ENCODE results near the gene FOXP1. TPM values are rescaled to one million over a fixed set of nuclear protein-coding genes. Genes with fewer than 3 reads are reported as not detected.

The FOXP1 gene
- total and polyA plus RNA-seq, 7 experiments from 2014 or later, result 104 to 537 (median 444) TPM

DNA sequence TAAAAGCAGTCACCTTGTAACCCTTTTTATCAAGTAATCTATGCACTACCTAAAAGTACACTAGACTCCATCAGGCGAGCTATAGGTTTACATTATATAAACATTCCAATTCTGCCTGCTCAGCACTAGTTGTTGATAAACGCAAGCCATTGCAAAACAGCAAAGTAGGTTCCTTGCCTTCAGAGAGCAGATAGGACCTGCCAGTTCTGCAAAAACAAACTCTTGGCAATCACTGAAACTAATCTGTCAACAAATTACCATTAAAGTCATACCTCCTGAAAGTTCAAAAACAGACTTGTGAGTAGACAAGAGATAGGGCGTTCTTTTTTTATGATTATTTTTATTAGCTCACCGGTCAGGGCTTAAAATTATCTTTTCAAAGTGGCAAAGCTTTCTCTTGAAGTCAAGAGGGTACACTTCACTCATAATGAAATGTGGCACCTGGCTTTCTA, 392.5 kb downstream of the FOXP1 start:
- H3K36me3 Mint-ChIP-seq, result peaks cover 2 to 52% (median 35%) of the 10 kb centered on the region in 5 donors

DNA sequence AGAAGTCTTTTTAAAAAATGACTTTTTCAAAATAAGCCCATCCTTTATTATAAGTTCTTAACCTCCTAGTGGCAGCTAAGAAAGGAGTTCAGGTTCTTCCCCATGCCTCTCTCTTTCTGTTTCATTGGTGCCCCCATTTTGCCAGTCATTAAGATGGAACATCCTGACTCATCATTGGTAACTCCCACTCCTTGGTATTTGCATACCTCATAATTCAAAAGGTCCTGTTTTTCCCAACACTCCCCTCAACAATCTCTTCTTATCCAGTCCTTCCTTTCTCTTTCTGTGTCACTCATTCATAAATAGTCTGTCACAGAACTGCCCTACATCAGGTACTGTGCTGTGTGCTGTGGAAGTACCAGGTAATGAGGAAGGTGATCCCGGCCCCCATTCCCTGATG, 394.0 kb downstream of the FOXP1 start:
- H3K4me1 Mint-ChIP-seq, result peaks cover 24 to 91% (median 83%) of the 10 kb centered on the region in 7 donors
- H3K27ac ChIP-seq (ENCODE audit: low read depth, low read length), result no peak overlapping the region
- POLR2A ChIA-PET, result interaction anchor here (0.6 to 1.7 kb wide), 3 partner anchors 61 to 296 kb away, joined by 3 to 4 read pairs (median 4); no protein-coding TSS in a partner anchor

More for the DNA sequence above, 392.5 kb downstream of the FOXP1 start:
- Histone ChIP-seq H3K9me3 (ENCODE audit: control insufficient read depth in 2 of 3, low read length in 3 of 3) (no peaks in the 10 kb centered on the region), H3K4me3 (ENCODE audit: low read length) (no peak overlapping the region), H3K4me1 (ENCODE audit: control insufficient read depth in 2 of 2, insufficient read depth in 2 of 2, low read length in 2 of 2) (peaks cover 0 to 5% of the 10 kb centered on the region in 2 donors), H3K27ac (ENCODE audit: low read depth, low read length) (no peak overlapping the region), H3K36me3 (ENCODE audit: control insufficient read depth in 2 of 3, insufficient read depth in 3 of 3, low read length in 3 of 3) (peaks cover 0 to 16% (median 0%) of the 10 kb centered on the region in 3 experiments), H3K27me3 (ENCODE audit: control insufficient read depth in 2 of 2, insufficient read depth in 2 of 2, low read length in 2 of 2) (no peaks in the 10 kb centered on the region)
- ChIA-PET CTCF (no interaction called here), POLR2A (no interaction called here)
- peak overlapping the region in 8 of 9 donors; percentile 18 to 78 (median 64) for H3K27ac Mint-ChIP-seq
- H3K4me1 Mint-ChIP-seq, result peaks cover 18 to 89% (median 84%) of the 10 kb centered on the region in 7 donors
- DNase-seq (no peak), ATAC-seq (no peak)
- intact Hi-C loops (cut with micrococcal nuclease), result no loop called here
- peak overlapping the region in 1 of 10 donors; percentile 7 for H3K4me3 Mint-ChIP-seq
- no peaks in the 10 kb centered on the region for H3K27me3 Mint-ChIP-seq
- peaks cover 0 to 2% (median 0%) of the 10 kb centered on the region in 11 donors for H3K9me3 Mint-ChIP-seq

DNA sequence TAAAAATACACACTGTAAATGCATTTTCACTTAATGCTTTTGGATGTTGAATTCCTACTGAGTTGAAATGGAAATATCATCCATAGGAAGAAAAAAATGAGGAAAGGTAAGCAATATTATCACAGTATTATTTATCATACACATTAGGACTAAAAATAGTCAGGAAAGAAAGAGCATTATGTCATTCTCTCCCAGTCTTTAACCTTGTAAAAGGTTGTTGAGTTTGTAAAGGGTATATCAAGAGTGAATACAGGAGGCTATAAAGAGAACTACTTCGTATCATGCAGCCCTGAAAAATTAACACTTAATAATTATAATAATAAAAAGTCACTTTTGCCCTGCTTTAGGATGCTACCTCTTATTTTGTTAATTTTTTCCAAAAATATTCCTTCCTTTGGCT, 395.8 kb downstream of the FOXP1 start:
- DNase-seq, result no peak
- H3K4me3 Mint-ChIP-seq, result no peak overlapping the region
- H3K36me3 Mint-ChIP-seq, result peaks cover 4 to 46% (median 40%) of the 10 kb centered on the region in 5 donors
- H3K36me3 ChIP-seq (ENCODE audit: control insufficient read depth in 2 of 3, insufficient read depth in 3 of 3, low read length in 3 of 3), result peaks cover 0 to 31% (median 0%) of the 10 kb centered on the region in 3 experiments
- H3K4me1 Mint-ChIP-seq, result peaks cover 16 to 82% (median 75%) of the 10 kb centered on the region in 7 donors
- H3K4me1 ChIP-seq (ENCODE audit: control insufficient read depth in 2 of 2, insufficient read depth in 2 of 2, low read length in 2 of 2), result peaks cover 0 to 5% of the 10 kb centered on the region in 2 donors
- ATAC-seq, result no peak
- CTCF ChIA-PET, result no interaction called here
- no peaks in the 10 kb centered on the region for H3K27me3 Mint-ChIP-seq
- no peaks in the 10 kb centered on the region for H3K9me3 ChIP-seq (ENCODE audit: control insufficient read depth in 2 of 3, low read length in 3 of 3)
- POLR2A ChIA-PET, result no interaction called here
- no peaks in the 10 kb centered on the region for H3K27me3 ChIP-seq (ENCODE audit: control insufficient read depth in 2 of 2, insufficient read depth in 2 of 2, low read length in 2 of 2)
- peak overlapping the region in 4 of 9 donors; percentile 43 to 78 (median 66) for H3K27ac Mint-ChIP-seq
- H3K27ac ChIP-seq (ENCODE audit: low read depth, low read length), result no peak overlapping the region
- no peak overlapping the region for H3K4me3 ChIP-seq (ENCODE audit: low read length)
- H3K9me3 Mint-ChIP-seq, result peaks cover 0 to 2% (median 0%) of the 10 kb centered on the region in 11 donors
- intact Hi-C loops (cut with micrococcal nuclease), result loop anchor here in 1 of 2 donors (2.0 kb wide), 1 partner anchor 15 kb away; no protein-coding TSS in a partner anchor

More for the DNA sequence above, 394.0 kb downstream of the FOXP1 start:
- Mint-ChIP-seq H3K27me3 (no peaks in the 10 kb centered on the region), H3K4me3 (peak overlapping the region in 1 of 10 donors; percentile 24), H3K36me3 (peaks cover 4 to 52% (median 41%) of the 10 kb centered on the region in 5 donors), H3K27ac (peak overlapping the region in 8 of 9 donors; percentile 17 to 78 (median 67)), H3K9me3 (peaks cover 0 to 2% (median 0%) of the 10 kb centered on the region in 11 donors)
- no peaks in the 10 kb centered on the region for H3K27me3 ChIP-seq (ENCODE audit: control insufficient read depth in 2 of 2, insufficient read depth in 2 of 2, low read length in 2 of 2)
- CTCF ChIA-PET, result no interaction called here
- ATAC-seq (no peak), DNase-seq (no peak)
- intact Hi-C loops (cut with micrococcal nuclease), result loop anchor here in 1 of 2 donors (2.0 kb wide), 1 partner anchor 13 kb away; no protein-coding TSS in a partner anchor
- H3K4me1 ChIP-seq (ENCODE audit: control insufficient read depth in 2 of 2, insufficient read depth in 2 of 2, low read length in 2 of 2), result peaks cover 0 to 5% of the 10 kb centered on the region in 2 donors
- peaks cover 0 to 28% (median 0%) of the 10 kb centered on the region in 3 experiments for H3K36me3 ChIP-seq (ENCODE audit: control insufficient read depth in 2 of 3, insufficient read depth in 3 of 3, low read length in 3 of 3)
- H3K9me3 ChIP-seq (ENCODE audit: control insufficient read depth in 2 of 3, low read length in 3 of 3), result no peaks in the 10 kb centered on the region
- no peak overlapping the region for H3K4me3 ChIP-seq (ENCODE audit: low read length)

DNA sequence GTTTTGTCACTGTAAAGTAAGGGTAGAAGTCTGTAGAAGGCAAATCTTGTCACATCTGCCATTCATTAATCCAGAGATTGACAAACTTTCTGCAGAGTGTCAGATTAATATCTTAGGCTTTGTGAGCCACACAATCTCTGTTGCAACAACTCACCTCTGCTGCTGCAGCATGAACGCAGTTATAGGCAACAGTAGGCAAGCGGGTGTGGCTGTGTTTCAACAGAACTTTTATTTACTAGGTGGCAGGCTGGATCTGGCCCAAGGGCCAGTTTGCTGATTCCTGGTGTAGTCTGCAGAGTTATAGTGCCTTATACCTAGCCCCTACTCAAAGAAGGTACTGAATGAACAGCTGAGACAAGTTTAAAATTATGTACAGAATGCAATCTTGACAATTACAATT, 396.7 kb downstream of the FOXP1 start:
- Histone ChIP-seq H3K9me3 (ENCODE audit: control insufficient read depth in 2 of 3, low read length in 3 of 3) (no peaks in the 10 kb centered on the region), H3K36me3 (ENCODE audit: control insufficient read depth in 2 of 3, insufficient read depth in 3 of 3, low read length in 3 of 3) (peaks cover 0 to 24% (median 0%) of the 10 kb centered on the region in 3 experiments), H3K27ac (ENCODE audit: low read depth, low read length) (no peak overlapping the region), H3K4me1 (ENCODE audit: control insufficient read depth in 2 of 2, insufficient read depth in 2 of 2, low read length in 2 of 2) (peaks cover 0 to 5% of the 10 kb centered on the region in 2 donors), H3K27me3 (ENCODE audit: control insufficient read depth in 2 of 2, insufficient read depth in 2 of 2, low read length in 2 of 2) (no peaks in the 10 kb centered on the region), H3K4me3 (ENCODE audit: low read length) (no peak overlapping the region)
- Mint-ChIP-seq H3K9me3 (peaks cover 0 to 2% (median 0%) of the 10 kb centered on the region in 11 donors), H3K36me3 (peaks cover 4 to 44% (median 40%) of the 10 kb centered on the region in 5 donors), H3K4me1 (peaks cover 14 to 73% (median 66%) of the 10 kb centered on the region in 7 donors), H3K27me3 (no peaks in the 10 kb centered on the region), H3K4me3 (no peak overlapping the region), H3K27ac (peak overlapping the region in 4 of 9 donors; percentile 21 to 78 (median 72))
- ATAC-seq, result no peak
- DNase-seq, result no peak
- ChIA-PET CTCF (no interaction called here), POLR2A (interaction anchor here (1.3 kb wide), 1 partner anchor 13 kb away, joined by 3 read pairs; no protein-coding TSS in a partner anchor)
- intact Hi-C loops (cut with micrococcal nuclease), result no loop called here

DNA sequence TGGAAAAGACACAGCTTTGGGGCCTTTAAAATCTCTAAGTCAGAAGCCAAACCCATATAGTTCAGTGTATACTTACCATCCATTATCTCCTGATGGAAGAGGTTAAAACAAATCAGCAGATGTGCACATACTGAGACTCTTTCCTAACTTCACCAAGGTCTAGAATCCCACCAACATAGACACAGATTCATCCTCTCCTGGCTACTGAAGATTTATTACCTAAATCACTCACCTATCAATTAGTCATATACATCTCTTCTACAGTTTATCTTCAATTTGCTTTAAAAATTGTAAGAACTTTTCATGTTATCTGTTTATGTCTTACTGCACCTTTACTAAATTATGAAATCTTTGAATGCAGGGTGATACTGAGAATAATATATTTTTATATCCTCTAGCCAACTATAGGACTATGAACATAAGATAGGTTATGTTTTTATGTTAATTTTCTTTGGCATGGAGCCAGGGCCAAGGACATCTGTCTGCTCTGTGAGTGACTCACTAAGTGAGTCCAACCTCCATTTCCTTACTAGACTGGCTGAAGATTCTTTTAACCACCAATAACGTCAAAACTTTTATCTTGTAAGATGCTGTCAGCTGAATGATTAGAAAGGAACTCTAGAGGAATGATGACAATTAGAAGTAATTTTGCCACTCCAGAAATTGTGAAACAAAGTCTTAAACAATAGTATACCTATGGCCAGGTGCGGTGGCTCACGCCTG, 397.6 kb downstream of the FOXP1 start:
- ChIA-PET POLR2A (interaction anchor here (0.6 to 1.3 kb wide), 3 partner anchors 12 to 460 kb away, joined by 3 to 4 read pairs (median 3); no protein-coding TSS in a partner anchor), CTCF (no interaction called here)
- Mint-ChIP-seq H3K4me1 (peaks cover 14 to 68% (median 63%) of the 10 kb centered on the region in 7 donors), H3K9me3 (peaks cover 0 to 2% (median 0%) of the 10 kb centered on the region in 11 donors), H3K4me3 (peak overlapping the region in 1 of 10 donors; percentile 46), H3K36me3 (peaks cover 4 to 45% (median 41%) of the 10 kb centered on the region in 5 donors), H3K27ac (peak overlapping the region in 8 of 9 donors; percentile 21 to 83 (median 73)), H3K27me3 (no peaks in the 10 kb centered on the region)
- Histone ChIP-seq H3K4me1 (ENCODE audit: control insufficient read depth in 2 of 2, insufficient read depth in 2 of 2, low read length in 2 of 2) (peaks cover 0 to 5% of the 10 kb centered on the region in 2 donors), H3K9me3 (ENCODE audit: control insufficient read depth in 2 of 3, low read length in 3 of 3) (no peaks in the 10 kb centered on the region), H3K27ac (ENCODE audit: low read depth, low read length) (no peak overlapping the region), H3K4me3 (ENCODE audit: low read length) (no peak overlapping the region), H3K27me3 (ENCODE audit: control insufficient read depth in 2 of 2, insufficient read depth in 2 of 2, low read length in 2 of 2) (no peaks in the 10 kb centered on the region), H3K36me3 (ENCODE audit: control insufficient read depth in 2 of 3, insufficient read depth in 3 of 3, low read length in 3 of 3) (peaks cover 0 to 25% (median 0%) of the 10 kb centered on the region in 3 experiments)
- peak in 4 of 9 donors; percentile 12 to 60 (median 18) for DNase-seq
- ATAC-seq, result peak; percentile 63
- intact Hi-C loops (cut with micrococcal nuclease), result no loop called here

DNA sequence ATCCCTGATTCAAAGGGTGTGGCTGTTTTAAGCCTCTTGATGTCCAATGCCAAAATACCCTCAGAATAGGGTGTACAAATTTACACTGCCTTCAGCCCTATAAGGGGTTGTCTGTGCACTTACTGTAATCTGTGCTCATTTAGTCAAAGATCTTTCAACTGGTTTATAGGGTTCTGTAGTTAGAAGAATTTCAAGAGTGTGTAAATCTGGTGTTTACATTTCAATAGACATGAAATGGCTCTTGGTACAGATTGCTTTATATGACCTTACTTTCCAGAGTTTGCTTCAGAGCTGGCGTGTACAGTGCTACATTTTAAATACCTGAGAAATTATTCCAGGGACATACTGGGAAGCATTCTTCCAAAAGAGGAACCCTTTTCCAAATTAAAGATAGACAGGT, 399.3 kb downstream of the FOXP1 start:
- ChIA-PET CTCF (no interaction called here), POLR2A (interaction anchor here (0.6 to 1.1 kb wide), 2 partner anchors 10 to 97 kb away, joined by 3 to 4 read pairs; no protein-coding TSS in a partner anchor)
- ATAC-seq, result no peak
- intact Hi-C loops (cut with micrococcal nuclease), result no loop called here
- Mint-ChIP-seq H3K4me1 (peaks cover 11 to 64% (median 51%) of the 10 kb centered on the region in 7 donors), H3K27ac (peak overlapping the region in 8 of 9 donors; percentile 28 to 81 (median 56)), H3K27me3 (no peaks in the 10 kb centered on the region), H3K9me3 (no peaks in the 10 kb centered on the region), H3K4me3 (no peak overlapping the region), H3K36me3 (peaks cover 5 to 48% (median 46%) of the 10 kb centered on the region in 5 donors)
- no peak overlapping the region for H3K27ac ChIP-seq (ENCODE audit: low read depth, low read length)
- H3K36me3 ChIP-seq (ENCODE audit: control insufficient read depth in 2 of 3, insufficient read depth in 3 of 3, low read length in 3 of 3), result peaks cover 0 to 34% (median 0%) of the 10 kb centered on the region in 3 experiments
- DNase-seq, result no peak
- no peaks in the 10 kb centered on the region for H3K9me3 ChIP-seq (ENCODE audit: control insufficient read depth in 2 of 3, low read length in 3 of 3)
- no peak overlapping the region for H3K4me3 ChIP-seq (ENCODE audit: low read length)
- H3K27me3 ChIP-seq (ENCODE audit: control insufficient read depth in 2 of 2, insufficient read depth in 2 of 2, low read length in 2 of 2), result no peaks in the 10 kb centered on the region
- no peaks in the 10 kb centered on the region for H3K4me1 ChIP-seq (ENCODE audit: control insufficient read depth in 2 of 2, insufficient read depth in 2 of 2, low read length in 2 of 2)

All from naive thymus-derived CD4-positive, alpha-beta T cell (primary cell).